HG03159 (cell line): ENCODE results near the gene RFTN1.

Source experiments
- ATAC-seq: cut with Tn5 transposase; IDR thresholded peaks from one replicate; pipeline ENCODE4 v1.9.1; 2021; ENCODE audit warnings: mild to moderate bottlenecking, moderate library complexity; ENCODE audit not compliant: unreplicated experiment

Gene RFTN1

GRCh38 chr3:16386561-16386960 is 126.9 kb downstream of the RFTN1 start:
- ATAC-seq: no peak

GRCh38 chr3:16385151-16385550 is 128.3 kb downstream of the RFTN1 start:
- ATAC-seq: no peak

DNA sequence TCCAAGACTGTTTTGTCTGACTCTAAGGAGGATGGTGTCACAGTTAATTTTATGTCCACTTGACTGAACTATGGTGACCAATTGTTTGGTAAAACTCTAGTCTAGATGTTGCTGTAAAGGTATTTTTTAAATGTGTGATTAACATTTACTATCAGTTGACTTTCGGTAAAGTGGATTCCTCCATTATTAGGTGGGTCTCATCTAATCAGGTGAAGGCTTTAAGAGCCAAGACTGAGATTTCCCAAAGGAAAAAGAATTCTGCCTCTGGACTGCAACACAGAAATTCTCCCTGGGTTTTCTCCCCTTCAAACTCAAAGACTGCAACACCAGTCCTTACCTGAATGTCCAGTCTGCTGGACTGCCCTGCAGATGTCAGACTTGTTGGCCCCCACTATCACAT is 129.6 kb downstream of the RFTN1 start:
- ATAC-seq: no peak

DNA sequence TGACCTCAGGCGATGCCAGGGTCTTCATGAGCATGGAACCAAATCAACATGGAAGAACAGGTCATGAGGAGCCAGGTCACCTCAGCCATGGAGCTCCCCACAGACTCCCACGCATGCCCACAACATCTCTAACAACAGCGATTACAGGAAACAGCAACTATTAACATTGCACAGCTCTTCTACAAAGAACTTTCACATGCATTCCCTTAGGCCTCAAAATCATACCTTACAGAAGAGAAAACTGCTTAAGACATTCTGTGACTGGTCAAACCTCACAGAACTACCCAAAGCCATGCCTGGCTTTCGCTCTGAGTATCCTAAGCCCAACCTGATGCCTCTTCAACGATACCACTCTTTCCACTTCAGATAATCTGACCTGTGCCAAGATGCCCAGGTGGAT is 130.7 kb downstream of the RFTN1 start:
- ATAC-seq: peak; percentile 47

DNA sequence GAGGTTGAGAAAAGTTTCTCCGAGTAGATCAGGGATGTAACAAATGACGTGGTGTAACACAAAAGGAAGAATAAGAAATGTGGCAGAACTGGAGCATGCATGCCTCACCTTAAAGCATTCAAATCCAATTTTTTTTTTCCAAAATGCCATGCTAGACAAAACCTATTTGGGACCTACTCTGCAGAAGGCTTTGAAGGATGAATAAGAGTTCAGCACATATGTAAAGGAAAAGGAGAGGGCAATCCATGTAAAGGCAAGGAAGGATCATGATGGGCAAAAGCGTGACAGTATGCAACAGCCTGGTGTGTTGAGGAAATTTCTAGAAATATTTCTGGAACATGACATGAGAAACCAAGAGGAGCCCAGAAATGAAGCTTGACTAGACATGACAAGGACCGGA is 132.1 kb downstream of the RFTN1 start:
- ATAC-seq: no peak

DNA sequence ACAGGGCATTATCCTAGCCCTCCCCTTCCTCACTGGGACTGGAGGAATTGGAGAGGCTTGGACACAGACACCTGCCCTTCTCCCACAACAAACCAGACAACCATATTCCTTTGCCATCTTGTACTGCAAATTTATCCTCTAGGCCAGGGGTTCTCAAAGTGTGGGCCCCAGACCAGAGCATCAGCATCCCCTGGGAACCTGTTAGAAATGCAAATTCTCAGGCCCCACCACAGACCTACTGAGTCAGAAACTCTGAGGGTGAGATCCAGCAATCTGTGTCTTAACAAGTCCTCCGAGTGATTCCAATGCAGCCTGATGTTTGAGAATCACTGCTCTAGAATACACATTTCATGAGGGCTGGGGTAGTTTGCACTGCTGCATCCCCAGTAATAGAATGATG is 133.1 kb downstream of the RFTN1 start:
- no peak for ATAC-seq

DNA sequence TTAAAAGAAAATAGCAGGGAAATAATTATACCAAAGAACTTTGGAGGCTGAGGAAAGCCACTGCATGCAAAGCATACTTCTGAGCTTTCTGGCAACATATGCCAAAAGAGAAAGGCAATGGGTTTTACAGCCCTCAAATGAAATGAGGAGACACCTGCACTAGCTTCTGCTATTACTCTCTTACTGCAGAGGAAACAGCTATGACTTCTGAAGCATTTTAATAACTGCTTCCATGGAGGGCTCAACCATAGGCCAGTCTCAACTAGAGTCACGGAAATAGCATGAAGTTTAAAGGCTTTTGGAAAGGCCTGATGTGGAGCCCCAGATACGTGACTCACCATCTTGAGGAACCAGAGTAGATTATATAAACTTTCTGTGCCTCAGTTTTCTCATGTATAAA is 133.7 kb downstream of the RFTN1 start:
- no peak for ATAC-seq

DNA sequence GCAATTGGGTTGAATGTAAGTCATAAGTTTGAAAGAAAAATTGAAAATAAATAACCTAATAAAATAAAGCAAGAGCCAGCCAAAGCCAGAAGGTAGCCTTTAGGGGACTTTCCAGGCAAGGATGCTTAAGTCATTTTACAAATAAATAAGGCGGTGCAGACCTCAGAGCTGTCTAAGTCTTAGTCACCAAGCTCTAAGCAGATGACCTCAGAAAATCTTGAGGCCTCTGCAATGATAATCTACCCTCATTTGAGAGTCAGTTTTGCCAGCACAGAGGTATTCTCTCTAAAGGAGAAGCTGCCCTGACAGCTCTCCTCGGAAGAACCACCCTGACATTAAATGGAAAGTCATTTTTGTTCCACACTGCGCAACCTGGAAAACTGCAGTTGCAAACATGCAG is 134.6 kb downstream of the RFTN1 start:
- peak; percentile 53 for ATAC-seq

DNA sequence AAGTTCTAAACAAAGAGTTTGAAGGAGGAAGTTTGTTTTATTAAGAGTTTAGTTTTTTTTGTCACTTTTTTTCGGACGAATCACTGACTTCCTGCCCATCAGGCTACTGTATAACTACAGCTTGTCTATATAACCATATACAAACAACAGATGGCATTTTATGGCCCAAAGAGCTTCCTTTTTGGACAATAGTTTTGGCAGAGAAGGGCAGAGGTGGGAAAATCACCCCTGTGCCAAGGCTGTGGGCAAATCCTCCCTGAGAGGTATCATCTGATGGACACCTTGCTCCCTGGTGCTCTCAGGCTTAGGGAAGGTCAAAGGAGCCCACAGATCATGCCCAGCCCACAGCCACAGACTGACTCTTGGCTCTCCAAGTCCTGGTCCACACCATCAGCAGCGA is 135.1 kb downstream of the RFTN1 start:
- ATAC-seq: no peak

DNA sequence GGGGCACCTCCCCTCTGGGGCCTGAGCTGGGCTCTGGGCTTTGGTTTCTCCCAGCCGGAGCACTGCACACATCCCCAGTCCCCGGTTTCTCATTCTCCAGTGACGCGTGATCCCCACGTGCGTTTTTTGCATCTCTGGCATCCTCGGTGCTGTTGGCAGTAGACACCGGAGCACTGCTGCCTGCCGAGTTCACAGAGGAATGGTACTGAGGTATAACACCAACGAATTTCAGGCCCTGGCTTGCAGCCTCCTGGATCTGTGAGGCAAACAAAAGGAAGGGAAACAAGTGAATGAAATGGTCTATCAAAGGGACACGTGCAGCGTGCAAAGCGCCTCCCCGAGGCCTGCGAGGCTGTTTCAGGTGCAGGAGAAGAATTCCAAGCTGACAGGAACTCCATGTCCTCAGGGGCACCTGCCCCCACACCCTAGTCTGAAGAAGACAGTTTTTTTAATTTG is 135.6 kb downstream of the RFTN1 start:
- no peak for ATAC-seq

DNA sequence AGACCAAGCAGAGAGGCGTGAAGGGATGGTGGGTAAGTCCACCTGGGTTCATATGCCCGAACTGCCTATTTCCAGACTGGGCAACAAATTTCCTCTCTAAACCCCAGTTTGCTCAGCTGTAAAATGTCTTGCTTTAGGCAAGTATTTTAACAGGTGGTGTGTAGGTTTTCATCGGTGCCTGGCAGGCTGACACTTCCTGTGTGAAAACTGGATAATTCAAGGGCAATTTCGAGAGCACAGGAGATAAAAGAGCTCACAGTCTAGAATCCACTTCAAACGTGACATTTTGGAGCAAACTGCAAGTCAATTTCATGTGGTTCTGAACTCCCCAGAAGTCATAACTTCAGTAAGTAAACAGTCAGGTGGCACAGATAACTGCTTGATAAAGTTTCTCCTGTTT is 136.3 kb downstream of the RFTN1 start:
- ATAC-seq: no peak

- no peak for ATAC-seq
These were observed 137.6 kb downstream of the RFTN1 start for GRCh38 chr3:16375891-16376290.

DNA sequence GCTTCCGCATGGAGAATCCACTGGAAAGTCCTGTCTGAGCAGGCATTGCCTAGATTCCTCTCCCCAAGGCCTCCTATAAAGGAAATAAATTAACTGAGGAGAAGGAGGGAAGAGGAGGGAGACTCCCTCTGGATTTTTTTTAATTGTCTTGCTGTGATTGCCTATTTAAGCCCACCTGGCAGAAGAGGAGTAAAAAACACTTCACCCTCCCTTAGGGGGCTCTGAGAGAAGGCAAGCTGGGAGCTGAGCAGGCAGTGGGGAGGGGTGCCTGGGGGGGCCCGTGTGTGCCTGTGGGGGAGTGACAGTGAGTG is 138.6 kb downstream of the RFTN1 start:
- no peak for ATAC-seq

- peak; percentile 39 for ATAC-seq
These were observed 139.2 kb downstream of the RFTN1 start for GRCh38 chr3:16374047-16374934.

DNA sequence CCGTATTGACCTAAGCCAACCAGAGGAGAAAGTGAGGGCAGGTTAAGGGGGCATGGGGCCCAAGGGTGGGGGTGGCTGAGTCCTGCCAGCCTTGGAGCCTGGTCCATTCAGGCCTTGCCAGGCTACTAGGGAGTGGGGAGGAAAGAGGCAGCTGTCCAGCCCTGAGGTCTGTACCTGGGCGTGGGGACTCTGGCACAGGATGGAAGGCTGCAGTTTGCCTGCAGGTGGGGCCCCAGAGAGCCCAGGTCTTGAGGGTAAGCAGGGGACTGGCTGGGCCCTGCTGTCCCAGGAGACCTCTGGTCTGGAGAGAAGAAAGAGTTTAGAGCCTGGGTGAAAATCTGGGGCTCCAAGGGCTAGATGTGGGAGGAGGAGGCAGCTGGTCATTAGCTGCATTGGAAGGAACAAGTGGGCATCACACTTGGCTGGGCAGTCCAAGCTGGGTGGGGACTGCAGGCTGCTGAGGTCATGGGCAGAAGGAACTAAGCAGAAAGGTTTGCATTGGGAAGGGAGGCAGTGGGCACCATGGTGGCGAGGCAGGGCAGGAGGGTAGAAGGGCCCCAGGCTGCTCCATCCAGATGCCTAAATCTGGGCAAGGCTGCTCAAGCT is 140.1 kb downstream of the RFTN1 start:
- ATAC-seq: no peak

GRCh38 chr3:16372362-16373292 is 140.9 kb downstream of the RFTN1 start:
- ATAC-seq: no peak

DNA sequence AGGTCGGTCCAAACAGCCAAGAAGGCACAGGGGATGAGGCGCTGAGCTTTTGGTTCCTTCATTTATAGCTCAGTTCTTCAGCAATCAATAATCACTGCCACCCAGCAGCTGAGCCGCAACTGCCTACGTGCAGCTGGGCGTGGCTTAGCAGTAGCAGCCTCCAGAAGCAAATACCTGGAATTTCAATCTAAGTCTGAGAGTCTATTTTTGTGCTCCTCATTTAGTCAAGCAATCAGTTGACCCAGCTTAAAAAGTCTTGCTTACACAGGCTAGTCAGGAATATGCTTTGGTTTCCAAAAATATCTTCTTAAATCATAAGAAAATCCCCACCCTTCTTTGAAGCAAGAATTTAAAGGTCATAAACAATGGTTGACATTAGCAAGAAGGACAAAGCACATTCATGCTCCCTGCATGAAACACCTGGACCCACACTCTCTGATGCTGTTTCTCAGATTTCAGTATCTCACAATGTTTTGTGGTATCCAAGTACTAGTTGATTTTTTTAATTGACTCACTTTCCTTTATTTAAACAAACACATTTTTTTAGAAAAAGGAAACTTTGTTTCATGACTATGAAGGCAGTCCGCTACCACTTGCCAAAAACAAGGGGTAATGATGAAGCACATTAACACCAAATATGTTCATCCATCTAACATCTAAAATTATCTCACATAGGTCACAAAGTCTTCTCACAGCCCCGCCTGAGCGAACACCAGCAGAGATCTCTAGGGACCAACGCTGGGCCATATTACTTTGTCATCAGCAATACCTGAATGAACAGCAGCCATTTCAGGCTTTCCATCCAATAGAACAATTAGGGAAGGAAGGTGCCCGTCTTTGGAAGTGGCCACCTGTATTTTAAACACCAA is 142.4 kb downstream of the RFTN1 start:
- ATAC-seq: peak; percentile 31

- no peak for ATAC-seq
These were observed 143.0 kb downstream of the RFTN1 start for GRCh38 chr3:16370503-16370871.

DNA sequence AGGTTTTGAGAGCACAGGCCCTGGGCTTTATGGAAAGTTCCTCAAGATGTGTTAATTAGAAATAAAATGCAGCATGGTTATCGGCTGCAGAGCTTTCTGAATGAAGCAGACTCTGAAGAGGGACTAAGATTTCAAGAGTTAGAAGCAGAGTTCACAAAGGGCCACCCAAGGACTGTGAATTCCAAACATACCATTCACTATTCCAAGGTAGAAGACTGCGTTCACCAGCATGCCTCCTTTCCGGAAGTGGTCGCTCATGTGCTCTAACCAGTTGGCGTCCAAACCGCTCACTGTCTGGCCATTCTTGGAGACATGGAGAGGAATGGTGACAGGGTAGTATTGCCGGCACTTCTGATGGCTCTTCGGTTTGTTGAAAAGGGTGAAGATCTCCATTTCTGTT is 143.6 kb downstream of the RFTN1 start:
- no peak for ATAC-seq

- ATAC-seq: no peak
These were observed 144.2 kb downstream of the RFTN1 start for GRCh38 chr3:16369276-16369675.

- no peak for ATAC-seq
These were observed 146.9 kb downstream of the RFTN1 start for GRCh38 chr3:16366581-16366980.
